ENCODE results near the gene SCAMP4. TPM values are rescaled to one million over a fixed set of nuclear protein-coding genes. Genes with fewer than 3 reads are reported as not detected.

Gene SCAMP4
- total RNA-seq, 1 experiment from 2014 or later, result 81.3 TPM

GRCh38 chr19:1970806-1971502 is 65.8 kb downstream of the SCAMP4 start:
- Mint-ChIP-seq H3K4me1 (no peaks in the 10 kb centered on the region), H3K4me3 (no peak overlapping the region), H3K9me3 (no peaks in the 10 kb centered on the region), H3K36me3 (peaks cover 6% of the 10 kb centered on the region), H3K27me3 (ENCODE audit: low read depth) (no peaks in the 10 kb centered on the region), H3K27ac (no peak overlapping the region)
- ChIA-PET CTCF (interaction anchor here (0.6 kb wide), 1 partner anchor 48 kb away, joined by 3 read pairs; no protein-coding TSS in a partner anchor), POLR2A (interaction anchor here (2.3 kb wide), 1 partner anchor 12 kb away, joined by 5 read pairs; no protein-coding TSS in a partner anchor)
- TF ChIP-seq E2F5 (CRISPR knock-in tag; IDR thresholded peaks at IDR 0.05), result no peak
- no peak for TF ChIP-seq ZBTB21 (CRISPR knock-in tag; IDR thresholded peaks at IDR 0.05; ENCODE audit: borderline replicate concordance)
- no peak for TF ChIP-seq KAT7 (CRISPR knock-in tag; IDR thresholded peaks at IDR 0.05; ENCODE audit: borderline replicate concordance)
- TF ChIP-seq SMAD4 (CRISPR knock-in tag; IDR thresholded peaks at IDR 0.05), result no peak
- TF ChIP-seq JAZF1 (CRISPR knock-in tag; IDR thresholded peaks at IDR 0.05), result no peak
- no peak for TF ChIP-seq ZSCAN18 (CRISPR knock-in tag; IDR thresholded peaks at IDR 0.05)
- no peak for TF ChIP-seq GABPB1 (CRISPR knock-in tag; IDR thresholded peaks at IDR 0.05)
- TF ChIP-seq ATF2 (CRISPR knock-in tag; IDR thresholded peaks at IDR 0.05; ENCODE audit: borderline replicate concordance, low read depth), result no peak
- TF ChIP-seq STAT6 (CRISPR knock-in tag; conservative IDR thresholded peaks at IDR 0.05; ENCODE audit: low read depth), result no peak
- TF ChIP-seq ETV6 (CRISPR knock-in tag; IDR thresholded peaks at IDR 0.05), result no peak
- no peak for TF ChIP-seq ZNF138 (CRISPR knock-in tag; conservative IDR thresholded peaks at IDR 0.05)
- ATAC-seq (no peak), DNase-seq (ENCODE audit: low spot score) (no peak)

GRCh38 chr19:1974381-1975161 is 69.4 kb downstream of the SCAMP4 start:
- ChIA-PET POLR2A (interaction anchor here (1.0 kb wide), 1 partner anchor 77 kb away, joined by 3 read pairs; the partner anchor contains the start of gene MKNK2), CTCF (interaction anchor here (0.7 to 1.9 kb wide), 2 partner anchors 29 to 45 kb away, joined by 3 to 5 read pairs; no protein-coding TSS in a partner anchor)
- ATAC-seq (no peak), DNase-seq (ENCODE audit: low spot score) (no peak)
- Mint-ChIP-seq H3K9me3 (no peaks in the 10 kb centered on the region), H3K27ac (no peak overlapping the region), H3K4me1 (no peaks in the 10 kb centered on the region), H3K27me3 (ENCODE audit: low read depth) (no peaks in the 10 kb centered on the region), H3K36me3 (peaks cover 5% of the 10 kb centered on the region), H3K4me3 (no peak overlapping the region)
- TF ChIP-seq SMAD3 (CRISPR knock-in tag; IDR thresholded peaks at IDR 0.05; ENCODE audit: borderline replicate concordance), result no peak
- TF ChIP-seq ZBTB43 (CRISPR knock-in tag; IDR thresholded peaks at IDR 0.05), result no peak
- TF ChIP-seq ETV6 (CRISPR knock-in tag; IDR thresholded peaks at IDR 0.05), result no peak
- TF ChIP-seq FOXP1 (CRISPR knock-in tag; IDR thresholded peaks at IDR 0.05; ENCODE audit: borderline replicate concordance), result no peak
- TF ChIP-seq ZNF532 (CRISPR knock-in tag; IDR thresholded peaks at IDR 0.05; ENCODE audit: borderline replicate concordance), result no peak
- no peak for TF ChIP-seq MXD4 (CRISPR knock-in tag; IDR thresholded peaks at IDR 0.05; ENCODE audit: borderline replicate concordance)
- no peak for TF ChIP-seq CTCF (IDR thresholded peaks at IDR 0.05)
